GM23338 (cell line): Measurements from ENCODE around the gene TNRC18. TPM values are rescaled to one million over a fixed set of nuclear protein-coding genes. Genes with fewer than 3 reads are reported as not detected.

Experiments used
- ATAC-seq: fragments of 200-7000 bp; cut with Tn5 transposase; 3 replicates; pipeline ENCODE4 v1.9.1; 2020
- DNase-seq: peaks from one replicate; pipeline ENCODE4 v3.0.0-alpha.2; 2015; ENCODE audit warnings: low spot score
- H2AFZ ChIP-seq: fragments of 200-600 bp; sonication (generic); 2 replicates; pipeline ENCODE4 v1.8.0; 2016; ENCODE audit warnings: antibody characterized with exemption, mild to moderate bottlenecking, moderate library complexity
- H3F3A ChIP-seq: fragments of 200-600 bp; sonication (generic); replicated peaks from 2 replicates; pipeline ENCODE4 v1.8.0; 2017; ENCODE audit warnings: antibody characterized with exemption, mixed run types, low read depth
- H3K27ac ChIP-seq: fragments of 200-600 bp; sonication (generic); 2 replicates; pipeline ENCODE4 v1.6.1; 2016; ENCODE audit warnings: low read depth
- H3K27me3 ChIP-seq: fragments of 200-600 bp; sonication (generic); 2 replicates; pipeline ENCODE4 v1.8.0; 2016; ENCODE audit warnings: mild to moderate bottlenecking, mixed run types, moderate library complexity; ENCODE audit not compliant: insufficient read depth
- H3K36me3 ChIP-seq: fragments of 200-600 bp; sonication (generic); 2 replicates; pipeline ENCODE4 v1.8.0; 2016; ENCODE audit warnings: mild to moderate bottlenecking; ENCODE audit not compliant: insufficient read depth
- H3K4me1 ChIP-seq: fragments of 200-600 bp; sonication (generic); 2 replicates; pipeline ENCODE4 v1.8.0; 2016; ENCODE audit warnings: mild to moderate bottlenecking, moderate library complexity; ENCODE audit not compliant: insufficient read depth
- H3K4me2 ChIP-seq: fragments of 200-600 bp; sonication (generic); 2 replicates; pipeline ENCODE4 v1.7.1; 2017; ENCODE audit warnings: mixed run types
- H3K4me3 ChIP-seq: fragments of 200-600 bp; sonication (generic); 2 replicates; pipeline ENCODE4 v1.6.1; 2016; ENCODE audit warnings: mixed run types
- H3K79me2 ChIP-seq: fragments of 200-600 bp; sonication (generic); replicated peaks from 2 replicates; pipeline ENCODE4 v1.8.0; 2017; ENCODE audit warnings: mild to moderate bottlenecking; ENCODE audit not compliant: insufficient read depth
- H3K9me2 ChIP-seq: fragments of 200-600 bp; sonication (generic); 2 replicates; pipeline ENCODE4 v1.8.0; 2017; ENCODE audit not compliant: insufficient read depth
- H4K20me1 ChIP-seq: fragments of 200-600 bp; sonication (generic); replicated peaks from 2 replicates; pipeline ENCODE4 v1.8.0; 2017; ENCODE audit warnings: mild to moderate bottlenecking; ENCODE audit not compliant: insufficient read depth
- H3K27ac Mint-ChIP-seq: 2 replicates; pipeline ENCODE4 v1.8.0; 2020; ENCODE audit warnings: inconsistent platforms, mild to moderate bottlenecking, moderate library complexity, mixed read lengths
- H3K27me3 Mint-ChIP-seq: 3 replicates; pipeline ENCODE4 v1.8.0; 2022; ENCODE audit warnings: low read depth, mild to moderate bottlenecking, moderate library complexity, mixed read lengths, inconsistent platforms; ENCODE audit not compliant: insufficient read depth, poor library complexity
- H3K36me3 Mint-ChIP-seq: 3 replicates; pipeline ENCODE4 v1.8.0; 2021; ENCODE audit warnings: low read depth, mild to moderate bottlenecking, inconsistent platforms, moderate library complexity, mixed read lengths
- H3K4me1 Mint-ChIP-seq: 3 replicates; pipeline ENCODE4 v1.8.0; 2020; ENCODE audit warnings: mild to moderate bottlenecking, inconsistent platforms, mixed read lengths
- H3K4me3 Mint-ChIP-seq: 3 replicates; pipeline ENCODE4 v1.8.0; 2021; ENCODE audit warnings: moderate library complexity, mild to moderate bottlenecking, inconsistent platforms, mixed read lengths
- H3K9me3 Mint-ChIP-seq: 3 replicates; pipeline ENCODE4 v1.8.0; 2020; ENCODE audit warnings: moderate library complexity, mild to moderate bottlenecking, inconsistent platforms, mixed read lengths
- CTCF ChIP-seq, 2 experiments: fragments of 200-600 bp in 1 of 2; sonication (generic) in 1 of 2; conservative IDR thresholded peaks; 2 replicates each; pipeline versions ENCODE4 v1.5.1 to v1.6.1; 2016 to 2017; ENCODE audit warnings: antibody characterized with exemption in 2 of 2, low read depth in 2 of 2, mild to moderate bottlenecking in 2 of 2, moderate library complexity in 1 of 2
- ZNF462 ChIP-seq: fragments of 250-450 bp; sonication (Bioruptor Pico); IDR thresholded peaks from 2 replicates; pipeline ENCODE4 v1.5.0; 2020; ENCODE audit warnings: mild to moderate bottlenecking, moderate library complexity
- polyA plus RNA-seq: library from polyadenylated mRNA; unstranded; fragments of >200 nt; fragmentation: Nextera tagmentation; extraction: Ambion mirVana; gene quantifications from 2 replicates; pipeline ENCODE4 v1.2.1, GENCODE V29; 2016
- total RNA-seq: library from RNA; depleted of rRNA; stranded (reverse); fragments of >200 nt; shearing (Covaris generic); gene quantifications from 2 replicates; pipeline ENCODE4 v1.2.3, GENCODE V29; 2014

Gene TNRC18
- total and polyA plus RNA-seq, 2 experiments from 2014 or later, result 2.1 to 17.5 TPM

GRCh38 chr7:5390918-5391317 lies 32.7 kb downstream of the TNRC18 start:
- H3K27ac Mint-ChIP-seq, result no peak overlapping the region

More at GRCh38 chr7:5390918-5391317, 32.7 kb downstream of the TNRC18 start:
- H2AFZ ChIP-seq, result no peak overlapping the region
- H3K36me3 ChIP-seq, result no peaks in the 10 kb centered on the region
- no peaks in the 10 kb centered on the region for H3K9me3 Mint-ChIP-seq
- peaks cover 16% of the 10 kb centered on the region for H3K27me3 Mint-ChIP-seq
- no peaks in the 10 kb centered on the region for H3K79me2 ChIP-seq
- H3K36me3 Mint-ChIP-seq, result peaks cover 4% of the 10 kb centered on the region; the same call in 2 of the 3 replicates
- no peaks in the 10 kb centered on the region; the same call in 1 of the 2 replicates for H3F3A ChIP-seq
- peaks cover 4% of the 10 kb centered on the region; the same call in 1 of the 2 replicates for H4K20me1 ChIP-seq
- H3K27ac ChIP-seq, result no peak overlapping the region
- ATAC-seq (no peak), DNase-seq (no peak)
- TF ChIP-seq CTCF (conservative IDR thresholded peaks at IDR 0.05; ENCODE audit: low read depth in 2 of 2) (no peak), ZNF462 (CRISPR knock-in tag) (no peak)
- no peak overlapping the region for H3K4me3 ChIP-seq
- H3K4me3 Mint-ChIP-seq, result no peak overlapping the region
- H3K4me1 ChIP-seq, result no peaks in the 10 kb centered on the region
- H3K4me2 ChIP-seq, result no peak overlapping the region
- no peaks in the 10 kb centered on the region for H3K9me2 ChIP-seq
- no peaks in the 10 kb centered on the region; the same call in 2 of the 3 replicates for H3K4me1 Mint-ChIP-seq
- peaks cover 32% of the 10 kb centered on the region; the same call in 1 of the 2 replicates for H3K27me3 ChIP-seq
